Endodermal cell (in vitro differentiated cells): ENCODE data around the gene CROCC. TPM values are rescaled to one million over a fixed set of nuclear protein-coding genes. Genes with fewer than 3 reads are reported as not detected.
"Not testable (repeated sequence)": the region's sequence is repeated elsewhere in the genome, so short reads cannot be mapped to it uniquely, and the experiment has no call there.

Experiments used
- DNase-seq: peaks from one replicate; pipeline ENCODE4 v3.0.0-alpha.2; 2017
- H3K27ac ChIP-seq: 2 replicates; pipeline ENCODE4 v1.5.1; 2013; ENCODE audit warnings: mild to moderate bottlenecking, low read depth, low read length, moderate library complexity
- H3K27me3 ChIP-seq: 2 replicates; pipeline ENCODE4 v1.6.1; 2013; ENCODE audit warnings: mild to moderate bottlenecking, low read length, moderate library complexity; ENCODE audit not compliant: insufficient read depth, control insufficient read depth, poor library complexity, severe bottlenecking
- H3K36me3 ChIP-seq: 2 replicates; pipeline ENCODE4 v1.7.0; 2013; ENCODE audit warnings: mild to moderate bottlenecking, low read length, moderate library complexity; ENCODE audit not compliant: control insufficient read depth, insufficient read depth
- H3K4me1 ChIP-seq: one replicate; pipeline ENCODE4 v1.7.0; 2013; ENCODE audit warnings: low read length; ENCODE audit not compliant: control insufficient read depth, insufficient read depth
- H3K4me3 ChIP-seq: 2 replicates; pipeline ENCODE4 v1.5.1; 2013; ENCODE audit warnings: mild to moderate bottlenecking, low read length, moderate library complexity
- H3K9ac ChIP-seq: 2 replicates; pipeline ENCODE4 v1.6.1; 2013; ENCODE audit warnings: mild to moderate bottlenecking, low read length, moderate library complexity; ENCODE audit not compliant: poor library complexity, severe bottlenecking; ENCODE audit errors: extremely low read depth
- H3K9me3 ChIP-seq: 2 replicates; pipeline ENCODE4 v1.6.1; 2013; ENCODE audit warnings: mild to moderate bottlenecking, low read length, moderate library complexity; ENCODE audit not compliant: control insufficient read depth
- H3K27ac Mint-ChIP-seq: 2 replicates; pipeline ENCODE4 v1.8.0; 2020; ENCODE audit warnings: mixed read lengths
- H3K27me3 Mint-ChIP-seq: 2 replicates; pipeline ENCODE4 v1.8.0; 2021; ENCODE audit warnings: mild to moderate bottlenecking, mixed read lengths; ENCODE audit not compliant: insufficient read depth
- H3K36me3 Mint-ChIP-seq: 2 replicates; pipeline ENCODE4 v1.8.0; 2020; ENCODE audit warnings: low read depth, mixed read lengths
- H3K4me1 Mint-ChIP-seq: 2 replicates; pipeline ENCODE4 v1.8.0; 2020; ENCODE audit warnings: mixed read lengths
- H3K4me3 Mint-ChIP-seq: 2 replicates; pipeline ENCODE4 v1.8.0; 2020; ENCODE audit warnings: mild to moderate bottlenecking, moderate library complexity, mixed read lengths
- H3K9me3 Mint-ChIP-seq: 2 replicates; pipeline ENCODE4 v1.8.0; 2020; ENCODE audit warnings: mild to moderate bottlenecking, mixed read lengths
- CTCF ChIP-seq: fragments of 200-600 bp; sonication (generic); conservative IDR thresholded peaks from 2 replicates; pipeline ENCODE4 v1.5.0; 2021; ENCODE audit warnings: antibody characterized with exemption, mild to moderate bottlenecking
- WGBS, 2 experiments: methylation state at CpG; one replicate each; pipeline versions ENCODE4 v1.1.5 to v1.1.7; 2013; ENCODE audit warnings: missing lambda C conversion rate in 2 of 2, mixed read lengths in 1 of 2; ENCODE audit not compliant: insufficient coverage in 1 of 2, insufficient read length in 1 of 2; 5-methylcytosine and 5-hydroxymethylcytosine counted together
- total RNA-seq, 2 donors: library from RNA; stranded (reverse); fragmentation: NEBNext Ultra II Directional in 1 of 2; extraction: Animal tissue kit (Norgen Biotek cat#: 25700) in 1 of 2; gene quantifications; 2 replicates in 1 of 2; 3 replicates in 1 of 2; pipeline ENCODE4 v1.2.1, GENCODE V29; 2021

CROCC gene
- total RNA-seq, 2 donors from 2014 or later = 58.4 to 61.8 TPM

DNA sequence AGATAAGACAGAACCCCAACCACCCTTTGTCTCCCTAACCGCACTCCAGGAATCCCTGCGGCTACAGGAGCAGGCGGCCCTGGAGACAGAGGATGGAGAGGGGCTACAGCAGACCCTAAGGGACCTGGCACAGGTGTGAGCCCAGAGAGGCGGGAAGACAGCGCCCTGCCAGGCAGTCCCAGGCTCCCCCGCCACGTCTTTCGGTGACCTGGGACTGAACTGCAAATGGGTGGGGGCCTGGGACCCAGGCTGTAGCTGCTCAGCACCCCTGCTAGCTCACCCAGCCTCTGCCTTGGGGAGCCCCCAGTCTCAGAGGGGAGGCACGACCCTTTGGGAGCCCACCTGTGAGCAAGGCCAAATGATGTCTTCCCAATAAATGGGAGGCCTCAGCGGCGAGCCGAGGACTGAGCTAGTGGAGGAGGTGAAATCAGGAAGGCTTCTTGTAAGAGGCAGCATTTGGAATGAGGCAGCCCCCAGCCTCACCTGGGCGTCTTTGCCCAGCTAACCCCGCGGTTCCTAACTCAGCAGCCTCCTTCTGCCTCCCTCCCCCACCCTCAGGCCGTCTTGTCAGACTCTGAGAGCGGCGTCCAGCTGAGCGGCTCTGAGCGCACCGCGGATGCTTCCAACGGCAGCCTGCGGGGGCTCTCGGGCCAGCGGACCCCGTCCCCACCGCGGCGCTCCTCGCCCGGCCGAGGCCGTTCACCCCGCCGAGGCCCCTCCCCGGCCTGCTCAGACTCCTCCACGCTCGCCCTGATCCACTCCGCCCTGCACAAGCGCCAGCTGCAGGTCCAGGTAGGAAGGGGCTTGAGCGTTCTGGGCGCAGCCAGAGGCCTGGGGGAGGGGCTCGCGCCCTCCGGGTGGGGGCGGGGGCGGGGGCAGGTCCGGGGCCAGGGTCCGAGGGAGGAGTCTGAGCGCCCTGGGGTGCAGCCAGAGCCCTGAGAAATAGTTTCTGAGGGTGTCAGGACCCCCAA, 16.9 kb downstream of the CROCC start:
- DNase-seq = peak; percentile 89
- no peak for TF ChIP-seq CTCF
- no peaks in the 10 kb centered on the region for H3K9me3 ChIP-seq
- Mint-ChIP-seq H3K27ac (peak overlapping the region; percentile 90), H3K4me1 (peaks cover 7% of the 10 kb centered on the region), H3K27me3 (no peaks in the 10 kb centered on the region), H3K9me3 (no peaks in the 10 kb centered on the region), H3K36me3 (peaks cover 26% of the 10 kb centered on the region), H3K4me3 (peak overlapping the region; percentile 41)
- peak overlapping the region; percentile 15 for H3K9ac ChIP-seq
- no peaks in the 10 kb centered on the region for H3K4me1 ChIP-seq
- no peaks in the 10 kb centered on the region for H3K27me3 ChIP-seq
- peak overlapping the region; percentile 65 for H3K4me3 ChIP-seq
- 34 to 55% methylated on average over 19 to 51 of the region's 51 CpGs for WGBS, 2 experiments
- H3K27ac ChIP-seq = no peak overlapping the region
- peaks cover 16% of the 10 kb centered on the region for H3K36me3 ChIP-seq

DNA sequence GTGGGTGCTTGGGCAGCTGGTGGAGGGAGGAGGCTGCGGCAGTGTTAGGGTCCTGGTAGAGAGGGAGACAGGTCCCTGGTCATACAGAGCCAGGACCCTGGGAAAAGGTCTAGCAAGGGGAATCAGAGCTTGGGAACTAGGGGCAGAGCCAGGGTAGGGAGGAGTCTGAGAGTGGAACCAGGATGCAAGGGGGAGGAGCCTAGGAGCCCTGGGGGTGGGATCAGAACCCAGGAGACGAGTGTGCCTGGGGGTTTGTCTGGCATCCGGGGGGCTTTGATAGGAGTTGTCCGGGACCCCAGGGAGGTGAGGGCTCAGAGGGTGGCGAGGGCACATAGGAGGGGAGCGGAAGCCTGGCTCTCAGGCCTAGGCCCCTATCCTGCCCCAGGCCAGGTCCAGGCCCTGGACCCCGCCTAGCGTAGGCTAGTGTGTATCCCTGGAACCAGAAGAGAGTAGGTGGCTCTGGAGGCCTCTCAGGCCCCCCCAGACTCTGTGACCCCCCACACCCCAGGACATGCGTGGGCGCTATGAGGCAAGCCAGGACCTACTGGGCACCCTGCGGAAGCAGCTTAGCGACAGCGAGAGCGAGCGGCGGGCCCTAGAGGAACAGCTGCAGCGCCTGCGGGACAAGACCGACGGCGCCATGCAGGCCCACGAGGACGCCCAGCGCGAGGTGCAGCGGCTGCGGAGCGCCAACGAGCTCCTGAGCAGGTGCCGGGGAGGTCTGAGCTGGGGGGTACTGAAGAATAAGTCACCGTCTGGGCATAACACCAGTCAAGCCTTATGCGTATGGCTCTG, 17.9 kb downstream of the CROCC start:
- H3K4me1 ChIP-seq, H3K9ac ChIP-seq, H3K9me3 Mint-ChIP-seq, H3K27me3 Mint-ChIP-seq, H3K4me1 Mint-ChIP-seq, H3K4me3 ChIP-seq, H3K27ac ChIP-seq, H3K9me3 ChIP-seq, H3K27me3 ChIP-seq: not testable (repeated sequence)
- H3K36me3 Mint-ChIP-seq = peaks cover 27% of the 10 kb centered on the region
- H3K36me3 ChIP-seq = peaks cover 11% of the 10 kb centered on the region
- peak overlapping the region; percentile 90 for H3K27ac Mint-ChIP-seq
- H3K4me3 Mint-ChIP-seq = peak overlapping the region; percentile 41
- peak; percentile 76 for DNase-seq
- WGBS, 2 experiments = 93% methylated on average over 32 of the region's 32 CpGs

DNA sequence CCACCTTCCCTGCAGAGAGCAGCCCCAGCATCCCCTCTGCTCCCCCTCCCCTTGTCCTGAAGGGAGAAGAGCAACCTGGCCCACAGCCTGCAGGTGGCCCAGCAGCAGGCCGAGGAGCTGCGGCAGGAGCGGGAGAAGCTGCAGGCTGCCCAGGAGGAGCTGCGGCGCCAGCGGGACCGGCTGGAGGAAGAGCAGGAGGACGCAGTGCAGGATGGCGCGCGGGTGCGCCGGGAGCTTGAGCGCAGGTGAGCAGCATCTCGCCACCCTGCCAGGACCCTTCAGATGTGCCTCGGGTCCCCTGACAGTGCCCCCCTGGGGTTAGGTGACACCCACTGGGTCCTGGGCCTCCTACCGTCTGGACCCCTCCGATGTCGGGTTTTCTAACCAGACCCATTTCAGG, 22.3 kb downstream of the CROCC start:
- Histone ChIP-seq H3K9ac (no peak overlapping the region), H3K9me3 (no peaks in the 10 kb centered on the region), H3K27ac (no peak overlapping the region), H3K4me1 (no peaks in the 10 kb centered on the region), H3K4me3 (no peak overlapping the region), H3K36me3 (peaks cover 11% of the 10 kb centered on the region), H3K27me3 (no peaks in the 10 kb centered on the region)
- no peak for TF ChIP-seq CTCF
- DNase-seq = no peak
- peaks cover 22% of the 10 kb centered on the region for H3K36me3 Mint-ChIP-seq
- H3K4me3 Mint-ChIP-seq = no peak overlapping the region
- no peaks in the 10 kb centered on the region for H3K9me3 Mint-ChIP-seq
- peaks cover 1% of the 10 kb centered on the region for H3K4me1 Mint-ChIP-seq
- no peak overlapping the region for H3K27ac Mint-ChIP-seq
- WGBS, 2 experiments = 94 to 98% methylated on average over 10 to 19 of the region's 19 CpGs
- H3K27me3 Mint-ChIP-seq = no peaks in the 10 kb centered on the region

- H3K4me1 Mint-ChIP-seq, H3K27me3 ChIP-seq, H3K27me3 Mint-ChIP-seq, DNase-seq, H3K9me3 Mint-ChIP-seq, H3K4me3 Mint-ChIP-seq, H3K27ac Mint-ChIP-seq, H3K4me1 ChIP-seq, H3K9ac ChIP-seq, H3K27ac ChIP-seq, H3K9me3 ChIP-seq, H3K4me3 ChIP-seq: not testable (repeated sequence)
- peaks cover 22% of the 10 kb centered on the region for H3K36me3 Mint-ChIP-seq
- 92% methylated on average over 1 of the region's 9 CpGs for whole genome bisulfite sequencing, 2 experiments
- peaks cover 11% of the 10 kb centered on the region for H3K36me3 ChIP-seq
Measured at GRCh38 chr1:16945512-16945911, 23.8 kb downstream of the CROCC start.

DNA sequence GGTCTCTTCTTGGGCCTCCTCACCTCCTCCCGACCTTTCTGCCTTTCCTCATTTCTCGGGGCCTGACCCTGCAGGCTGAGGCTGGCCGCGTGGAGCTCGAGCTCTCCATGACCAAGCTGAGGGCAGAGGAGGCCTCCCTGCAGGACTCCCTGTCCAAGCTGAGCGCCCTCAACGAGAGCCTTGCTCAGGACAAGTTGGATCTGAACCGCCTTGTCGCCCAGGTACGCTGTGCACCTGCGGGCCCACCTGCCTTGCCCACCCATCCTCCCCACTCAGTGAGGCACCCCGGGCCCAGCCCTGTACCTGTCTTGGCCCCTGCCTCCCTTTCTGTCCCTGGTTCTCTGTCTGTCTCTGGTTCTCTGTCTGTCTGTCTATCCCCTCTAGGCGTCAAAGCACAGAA, 24.5 kb downstream of the CROCC start:
- not testable (repeated sequence) for DNase-seq, H3K27ac ChIP-seq, H3K9ac ChIP-seq, H3K4me1 Mint-ChIP-seq, H3K27me3 ChIP-seq, H3K4me3 ChIP-seq, H3K9me3 Mint-ChIP-seq, H3K27ac Mint-ChIP-seq, H3K27me3 Mint-ChIP-seq, H3K4me3 Mint-ChIP-seq, H3K4me1 ChIP-seq, H3K9me3 ChIP-seq
- H3K36me3 ChIP-seq = peaks cover 11% of the 10 kb centered on the region
- peaks cover 20% of the 10 kb centered on the region for H3K36me3 Mint-ChIP-seq
- 90% methylated on average over 13 of the region's 13 CpGs; no CpG with 5 or more reads in 1 of the 2 experiments for WGBS, 2 experiments
